Measurements from ENCODE around the gene SEMA3F.
A peak's percentile ranks its signal among the peaks of the same experiment; 100 is the strongest.

The SEMA3F gene

DNA sequence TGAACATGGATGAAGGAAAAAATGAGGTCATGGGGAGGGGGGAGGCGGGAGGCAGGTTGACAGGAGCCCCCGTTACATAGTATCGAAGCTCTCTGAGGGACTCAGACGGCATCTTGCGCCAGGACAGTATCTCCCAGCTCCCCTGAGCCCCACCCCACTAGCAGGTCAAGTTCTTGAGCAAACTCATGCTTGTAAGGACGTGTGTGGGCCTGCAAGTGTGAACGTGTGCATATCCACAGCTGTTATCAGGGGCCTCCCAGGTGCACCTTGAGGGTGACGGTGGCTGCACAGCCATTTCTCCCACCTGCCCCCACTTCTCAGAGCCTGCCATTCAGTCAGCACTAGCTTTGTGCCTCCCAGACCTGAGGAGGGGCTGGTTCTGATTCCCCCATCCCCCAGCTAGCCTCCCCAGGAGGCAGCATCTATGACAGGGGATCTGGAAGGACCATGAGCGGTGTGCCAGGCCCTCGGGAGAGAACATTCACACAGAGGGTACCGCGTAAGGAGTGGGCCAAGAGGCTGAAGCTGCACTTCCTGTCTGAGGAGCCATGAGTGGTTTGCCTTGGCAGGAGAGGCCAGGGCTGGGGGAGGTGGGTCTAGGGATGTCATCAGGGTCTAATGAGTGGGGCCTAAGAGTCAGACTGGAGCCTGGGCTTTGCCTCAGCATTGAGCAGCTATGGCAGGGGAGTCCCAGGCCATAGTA, 2.9 kb downstream of the SEMA3F start:
- Histone ChIP-seq H3K27me3 (ENCODE audit: insufficient read depth, low read length, poor library complexity) (no peaks in the 10 kb centered on the region), H3K4me2 (ENCODE audit: insufficient read depth, low read length) (no peak overlapping the region), H3K4me1 (ENCODE audit: insufficient read depth, low read length) (no peaks in the 10 kb centered on the region), H3K4me3 (ENCODE audit: low read depth in 1 of 2, low read length in 2 of 2) (no peak overlapping the region), H2AFZ (ENCODE audit: low read depth, low read length) (no peak overlapping the region), H3K9ac (ENCODE audit: low read depth, low read length) (no peak overlapping the region), H3K79me2 (ENCODE audit: insufficient read depth, low read length) (no peaks in the 10 kb centered on the region), H3K9me3 (ENCODE audit: insufficient read depth, low read length, severe bottlenecking) (no peaks in the 10 kb centered on the region), H3K27ac (ENCODE audit: low read length) (no peak overlapping the region), H4K20me1 (ENCODE audit: insufficient read depth, low read length) (no peaks in the 10 kb centered on the region), H3K36me3 (ENCODE audit: insufficient read depth, low read length) (no peaks in the 10 kb centered on the region)
- ATAC-seq (ENCODE audit: insufficient read depth, low read depth) (peak; percentile 50; the same call in 2 of the 3 replicates), DNase-seq (peak; percentile 16)
- TF ChIP-seq EZH2 (IDR thresholded peaks at IDR 0.05; ENCODE audit: borderline replicate concordance, low read depth, low read length, severe bottlenecking) = no peak
- TF ChIP-seq, protein P1, sequence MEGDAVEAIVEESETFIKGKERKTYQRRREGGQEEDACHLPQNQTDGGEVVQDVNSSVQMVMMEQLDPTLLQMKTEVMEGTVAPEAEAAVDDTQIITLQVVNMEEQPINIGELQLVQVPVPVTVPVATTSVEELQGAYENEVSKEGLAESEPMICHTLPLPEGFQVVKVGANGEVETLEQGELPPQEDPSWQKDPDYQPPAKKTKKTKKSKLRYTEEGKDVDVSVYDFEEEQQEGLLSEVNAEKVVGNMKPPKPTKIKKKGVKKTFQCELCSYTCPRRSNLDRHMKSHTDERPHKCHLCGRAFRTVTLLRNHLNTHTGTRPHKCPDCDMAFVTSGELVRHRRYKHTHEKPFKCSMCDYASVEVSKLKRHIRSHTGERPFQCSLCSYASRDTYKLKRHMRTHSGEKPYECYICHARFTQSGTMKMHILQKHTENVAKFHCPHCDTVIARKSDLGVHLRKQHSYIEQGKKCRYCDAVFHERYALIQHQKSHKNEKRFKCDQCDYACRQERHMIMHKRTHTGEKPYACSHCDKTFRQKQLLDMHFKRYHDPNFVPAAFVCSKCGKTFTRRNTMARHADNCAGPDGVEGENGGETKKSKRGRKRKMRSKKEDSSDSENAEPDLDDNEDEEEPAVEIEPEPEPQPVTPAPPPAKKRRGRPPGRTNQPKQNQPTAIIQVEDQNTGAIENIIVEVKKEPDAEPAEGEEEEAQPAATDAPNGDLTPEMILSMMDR (IDR thresholded peaks at IDR 0.05; ENCODE audit: borderline replicate concordance, extremely low read depth, low read length, poor library complexity, severe bottlenecking) = no peak

DNA sequence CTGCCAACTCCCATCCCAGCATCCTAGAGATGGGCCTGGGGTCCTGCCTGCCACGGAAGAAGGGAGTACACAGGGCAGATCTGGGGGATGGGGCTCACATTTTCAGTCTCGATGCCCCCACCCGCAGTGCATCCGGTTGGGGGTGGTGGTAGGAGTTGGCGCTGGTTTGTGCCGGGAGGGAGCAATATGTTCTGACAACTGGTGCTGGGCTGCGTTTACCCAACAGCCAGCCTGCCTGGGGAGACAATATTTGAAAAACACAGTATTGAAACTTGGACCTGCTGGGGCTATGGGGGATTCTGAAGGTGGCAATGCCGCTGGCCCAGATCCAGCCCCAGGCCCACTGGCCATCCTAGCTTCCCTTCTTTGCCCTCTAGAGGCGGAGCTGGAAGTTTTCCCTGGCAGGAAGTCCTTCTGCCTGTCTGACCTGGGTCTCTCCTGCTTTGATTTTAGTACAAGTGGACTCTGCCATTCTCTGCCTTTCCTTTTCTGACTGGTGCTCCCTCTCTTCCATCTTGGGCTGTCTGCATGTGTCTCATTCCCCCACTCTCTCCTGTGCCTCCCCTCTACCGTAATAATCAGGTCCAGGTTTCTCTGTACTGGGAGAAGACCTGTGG, 3.5 kb downstream of the SEMA3F start:
- no peaks in the 10 kb centered on the region for H3K27me3 ChIP-seq (ENCODE audit: insufficient read depth, low read length, poor library complexity)
- H3K27ac ChIP-seq (ENCODE audit: low read length) = no peak overlapping the region
- ATAC-seq (ENCODE audit: insufficient read depth, low read depth) (no peak), DNase-seq (no peak)
- H3K9me3 ChIP-seq (ENCODE audit: insufficient read depth, low read length, severe bottlenecking) = no peaks in the 10 kb centered on the region
- no peak overlapping the region for H3K4me3 ChIP-seq (ENCODE audit: low read depth in 1 of 2, low read length in 2 of 2)
- TF ChIP-seq EZH2 (IDR thresholded peaks at IDR 0.05; ENCODE audit: borderline replicate concordance, low read depth, low read length, severe bottlenecking) = no peak
- TF ChIP-seq, protein P1 (IDR thresholded peaks at IDR 0.05; ENCODE audit: borderline replicate concordance, extremely low read depth, low read length, poor library complexity, severe bottlenecking) = no peak
- no peak overlapping the region for H2AFZ ChIP-seq (ENCODE audit: low read depth, low read length)
- no peak overlapping the region for H3K4me2 ChIP-seq (ENCODE audit: insufficient read depth, low read length)
- no peaks in the 10 kb centered on the region for H3K4me1 ChIP-seq (ENCODE audit: insufficient read depth, low read length)
- no peak overlapping the region for H3K9ac ChIP-seq (ENCODE audit: low read depth, low read length)
- H4K20me1 ChIP-seq (ENCODE audit: insufficient read depth, low read length) = no peaks in the 10 kb centered on the region
- H3K36me3 ChIP-seq (ENCODE audit: insufficient read depth, low read length) = no peaks in the 10 kb centered on the region
- H3K79me2 ChIP-seq (ENCODE audit: insufficient read depth, low read length) = no peaks in the 10 kb centered on the region

DNA sequence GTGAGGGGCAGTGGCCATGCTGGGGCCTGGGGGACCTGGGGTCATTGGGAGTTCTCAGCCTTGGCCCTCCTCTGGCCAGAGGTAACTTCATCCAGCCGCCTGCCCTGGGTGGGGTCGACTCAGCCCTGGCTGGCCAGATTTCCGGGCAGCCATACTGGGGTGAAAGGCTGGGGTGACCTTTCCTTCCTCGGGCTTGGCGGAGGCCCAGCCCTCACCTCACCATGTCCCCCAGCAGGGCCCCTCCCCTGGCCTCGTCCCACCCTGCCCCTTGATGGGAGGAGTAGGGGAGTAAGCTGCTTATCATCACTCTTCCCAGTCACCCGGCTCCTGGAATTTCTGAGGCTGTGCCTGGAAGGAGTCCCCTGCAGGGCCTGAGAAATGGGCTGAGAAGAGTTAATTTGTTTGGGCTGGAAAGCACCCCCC, 5.4 kb downstream of the SEMA3F start:
- TF ChIP-seq EZH2 (IDR thresholded peaks at IDR 0.05; ENCODE audit: borderline replicate concordance, low read depth, low read length, severe bottlenecking) = no peak
- TF ChIP-seq, protein P1 (IDR thresholded peaks at IDR 0.05; ENCODE audit: borderline replicate concordance, extremely low read depth, low read length, poor library complexity, severe bottlenecking) = no peak
- Histone ChIP-seq H3K36me3 (ENCODE audit: insufficient read depth, low read length) (no peaks in the 10 kb centered on the region), H4K20me1 (ENCODE audit: insufficient read depth, low read length) (no peaks in the 10 kb centered on the region), H3K9ac (ENCODE audit: low read depth, low read length) (no peak overlapping the region), H3K9me3 (ENCODE audit: insufficient read depth, low read length, severe bottlenecking) (no peaks in the 10 kb centered on the region), H3K4me1 (ENCODE audit: insufficient read depth, low read length) (no peaks in the 10 kb centered on the region), H3K27me3 (ENCODE audit: insufficient read depth, low read length, poor library complexity) (no peaks in the 10 kb centered on the region), H2AFZ (ENCODE audit: low read depth, low read length) (no peak overlapping the region), H3K4me2 (ENCODE audit: insufficient read depth, low read length) (no peak overlapping the region), H3K79me2 (ENCODE audit: insufficient read depth, low read length) (no peaks in the 10 kb centered on the region), H3K27ac (ENCODE audit: low read length) (no peak overlapping the region), H3K4me3 (ENCODE audit: low read depth in 1 of 2, low read length in 2 of 2) (no peak overlapping the region)
- ATAC-seq (ENCODE audit: insufficient read depth, low read depth) = no peak
- no peak for DNase-seq

Measured in DND-41 (cell line).